HG03108 (cell line): ENCODE data around the gene IFNA21.
"Not testable (repeated sequence)": the region's sequence is repeated elsewhere in the genome, so short reads cannot be mapped to it uniquely, and the experiment has no call there.

Experiments used
- ATAC-seq: cut with Tn5 transposase; IDR thresholded peaks from one replicate; pipeline ENCODE4 v1.9.1; 2021; ENCODE audit warnings: moderate library complexity; ENCODE audit not compliant: unreplicated experiment

IFNA21 gene

GRCh38 chr9:21166560-21166959 lies at the start of gene IFNA21:
IFNA21 (minus strand) TSS chr9:21166660; CDS start chr9:21166612, 48 bp downstream.
- not testable (repeated sequence) for ATAC-seq

- peak; percentile 61 for ATAC-seq
Observed at GRCh38 chr9:21213411-21214326, 47.2 kb upstream of the IFNA21 start.

GRCh38 chr9:21212160-21212559 lies 45.7 kb upstream of the IFNA21 start:
- not testable (repeated sequence) for ATAC-seq

- not testable (repeated sequence) for ATAC-seq
Observed at GRCh38 chr9:21210782-21211181, 44.3 kb upstream of the IFNA21 start.

- no peak for ATAC-seq
Observed at GRCh38 chr9:21210311-21210710, 43.9 kb upstream of the IFNA21 start.

- ATAC-seq, result not testable (repeated sequence)
Observed at GRCh38 chr9:21207043-21207442, 40.6 kb upstream of the IFNA21 start, which contains the start of gene IFNA10. IFNA10 (minus strand) TSS chr9:21207143; CDS start chr9:21207097, 46 bp downstream.

- no peak for ATAC-seq
Observed at GRCh38 chr9:21205204-21205603, 38.7 kb upstream of the IFNA21 start.

GRCh38 chr9:21202105-21202504 lies 35.6 kb upstream of the IFNA21 start, which contains the start of gene IFNA7:
IFNA7 (minus strand) TSS chr9:21202205; CDS start chr9:21202165, 40 bp downstream.
- not testable (repeated sequence) for ATAC-seq

- ATAC-seq, result peak; percentile 91
Observed at GRCh38 chr9:21194867-21195776, 28.7 kb upstream of the IFNA21 start.

- ATAC-seq, result not testable (repeated sequence)
Observed at GRCh38 chr9:21187487-21187886, 21.0 kb upstream of the IFNA21 start, which contains the start of gene IFNA4. IFNA4 (minus strand) TSS chr9:21187587; CDS start chr9:21187531, 56 bp downstream.

- ATAC-seq, result peak; percentile 89
Observed at GRCh38 chr9:21182810-21183736, 16.6 kb upstream of the IFNA21 start.

- ATAC-seq, result no peak
Observed at GRCh38 chr9:21174671-21175070, 8.2 kb upstream of the IFNA21 start.

- no peak for ATAC-seq
Observed at GRCh38 chr9:21172156-21172555, 5.7 kb upstream of the IFNA21 start.

- ATAC-seq, result no peak
Observed at GRCh38 chr9:21171351-21171750, 4.9 kb upstream of the IFNA21 start.

GRCh38 chr9:21165516-21165915 lies 944 bp downstream of the IFNA21 start:
- no peak for ATAC-seq

GRCh38 chr9:21160178-21160577 lies 6.3 kb downstream of the IFNA21 start:
- ATAC-seq, result peak; percentile 94

GRCh38 chr9:21155501-21155900 lies 11.0 kb downstream of the IFNA21 start:
- no peak for ATAC-seq

GRCh38 chr9:21154018-21154608 lies 12.3 kb downstream of the IFNA21 start:
- ATAC-seq, result peak; percentile 85

GRCh38 chr9:21153336-21154017 lies 13.0 kb downstream of the IFNA21 start:
- peak; percentile 14 for ATAC-seq
